K562 (cell line): Measurements from ENCODE around the gene ZNF552. TPM values are rescaled to one million over a fixed set of nuclear protein-coding genes. Genes with fewer than 3 reads are reported as not detected.
"Not testable (repeated sequence)": the region's sequence is repeated elsewhere in the genome, so short reads cannot be mapped to it uniquely, and the experiment has no call there.

Experiments
- ATAC-seq: fragments of 200-7000 bp; cut with Tn5 transposase; 3 replicates; pipeline ENCODE4 v1.9.1; 2020; ENCODE audit warnings: moderate library complexity
- BruUV-seq: library from RNA; stranded (reverse); fragments of 400-500 nt; replicated peaks from 2 replicates; lab custom pipeline; 2021; lab: Mats Ljungman, UMichigan
- CTCF ChIA-PET: fragments of 300-600 bp; formaldehyde crosslinking; extraction: SDS; loops from one replicate; lab custom pipeline; 2021; ENCODE audit warnings: low intra/inter-chr PET ratio; lab: Yijun Ruan, JAX
- POLR2A ChIA-PET: fragments of 300-600, 350-650 bp; sonication (Branson Sonifier 250); formaldehyde crosslinking; extraction: SDS; loops from one replicate; lab custom pipeline; 2021; ENCODE audit warnings: antibody characterized with exemption, inconsistent platforms; lab: Yijun Ruan, JAX
- DNase-seq, 4 experiments: peaks; one replicate each; pipeline versions ENCODE4 v3.0.0 to v3.0.0-alpha.2; 2011 to 2018; ENCODE audit warnings: low spot score in 3 of 4, mixed read lengths in 3 of 4; ENCODE audit errors: extremely low read depth in 1 of 4
- FAIRE-seq: peaks from 2 replicates; lab custom pipeline; 2011; peaks lifted over from hg19 to GRCh38; lab: Jason Lieb, UNC
- H2AFZ ChIP-seq: 2 replicates; pipeline ENCODE4 v1.6.0; 2011; ENCODE audit warnings: low read depth, low read length, control low read depth, inconsistent platforms
- H3K27ac ChIP-seq: fragments of 200-600 bp; 3 replicates; pipeline ENCODE4 v1.8.0; 2011; ENCODE audit warnings: low read depth, mild to moderate bottlenecking, control low read depth, inconsistent platforms, low read length, moderate library complexity, mixed read lengths; ENCODE audit errors: extremely low read depth
- H3K27me3 ChIP-seq, 2 experiments: fragments of 300-600 bp in 1 of 2; 2 replicates in 1 of 2; 3 replicates in 1 of 2; pipeline versions ENCODE4 v1.6.0 to v1.8.0; 2011; ENCODE audit warnings: inconsistent platforms in 2 of 2, low read length in 2 of 2, mild to moderate bottlenecking in 1 of 2, mixed read lengths in 1 of 2, moderate library complexity in 1 of 2; ENCODE audit not compliant: control insufficient read depth in 2 of 2, insufficient read depth in 2 of 2
- H3K36me3 ChIP-seq: fragments of 300-600 bp; 3 replicates; pipeline ENCODE4 v1.8.0; 2011; ENCODE audit warnings: mild to moderate bottlenecking, low read length, inconsistent platforms; ENCODE audit not compliant: control insufficient read depth, insufficient read depth
- H3K4me1 ChIP-seq, 2 experiments: fragments of 200-600 bp in 1 of 2; replicated peaks in 1 of 2; 2 replicates in 1 of 2; 3 replicates in 1 of 2; pipeline versions ENCODE4 v1.5.1 to v1.8.0; 2011; ENCODE audit warnings: inconsistent platforms in 2 of 2, low read length in 2 of 2, mild to moderate bottlenecking in 1 of 2, mixed read lengths in 1 of 2, moderate library complexity in 1 of 2; ENCODE audit not compliant: control insufficient read depth in 2 of 2, insufficient read depth in 2 of 2
- H3K4me2 ChIP-seq: 2 replicates; pipeline ENCODE4 v1.6.1; 2011; ENCODE audit warnings: low read length, control low read depth, inconsistent platforms, mixed read lengths; ENCODE audit not compliant: insufficient read depth
- H3K4me3 ChIP-seq: fragments of 200-600 bp; sonication (generic), shearing (Covaris generic); 2 replicates; pipeline ENCODE4 v1.5.1; 2016; ENCODE audit warnings: control low read depth, inconsistent platforms
- H3K79me2 ChIP-seq: fragments of 200-600 bp; 3 replicates; pipeline ENCODE4 v1.8.0; 2011; ENCODE audit warnings: low read length, inconsistent platforms; ENCODE audit not compliant: control insufficient read depth, insufficient read depth
- H3K9ac ChIP-seq, 2 experiments: 2 replicates each; pipeline versions ENCODE4 v1.6.0 to v1.6.1; 2011; ENCODE audit warnings: low read depth in 2 of 2, low read length in 2 of 2, control low read depth in 1 of 2, inconsistent platforms in 1 of 2, mild to moderate bottlenecking in 1 of 2, mixed read lengths in 1 of 2; ENCODE audit not compliant: insufficient read depth in 1 of 2
- H3K9me1 ChIP-seq: one replicate; pipeline ENCODE4 v1.6.0; 2011; ENCODE audit warnings: inconsistent platforms, mild to moderate bottlenecking, low read length, moderate library complexity; ENCODE audit not compliant: control insufficient read depth, insufficient read depth
- H3K9me3 ChIP-seq: replicated peaks from 2 replicates; pipeline ENCODE4 v1.5.1; 2011; ENCODE audit warnings: low read depth, low read length, inconsistent platforms; ENCODE audit not compliant: control insufficient read depth, insufficient read depth
- H4K20me1 ChIP-seq: replicated peaks from 2 replicates; pipeline ENCODE4 v1.6.1; 2011; ENCODE audit warnings: low read length, inconsistent platforms, mixed read lengths; ENCODE audit not compliant: control insufficient read depth, insufficient read depth
- MEIS2 ChIP-seq: fragments of 450-650 bp; IDR thresholded peaks from 2 replicates; pipeline ENCODE4 v1.6.1; 2014; ENCODE audit warnings: mild to moderate bottlenecking; ENCODE audit not compliant: partially characterized antibody
- PRDM10 ChIP-seq: fragments of 450-650 bp; IDR thresholded peaks from 2 replicates; pipeline ENCODE4 v1.6.1; 2018; ENCODE audit not compliant: partially characterized antibody
- WGBS: fragments of 100-300 bp; shearing (Covaris generic); methylation state at CpG from one replicate; pipeline ENCODE4 v1.1.6; 2016; ENCODE audit warnings: low coverage, mixed read lengths; ENCODE audit not compliant: insufficient coverage; ENCODE audit errors: missing lambda C conversion rate; 5-methylcytosine and 5-hydroxymethylcytosine counted together
- in situ Hi-C: fragments of 300-500 bp; cut with MboI; formaldehyde crosslinking; loops from 4 replicates; pipeline ENCODE4 v1.15.0; 2018; ENCODE audit warnings: inconsistent platforms, mixed read lengths
- intact Hi-C: fragments of 100-400 bp; cut with micrococcal nuclease; formaldehyde crosslinking; loops from 2 replicates; pipeline ENCODE4 v1.14.2; 2022
- polyA plus RNA-seq, 8 experiments: library from polyadenylated mRNA; depleted of rRNA in 4 of 8; stranded (reverse) in 5 of 8; unstranded in 3 of 8; fragments of >200 nt; fragmentation: Nextera tagmentation in 2 of 8; fragmentation: Illumina TruSeq in 1 of 8; extraction: Ambion mirVana in 2 of 8; extraction: Trizol in 1 of 8; gene quantifications; 2 replicates each; pipeline versions ENCODE4 v1.2.1 to v1.2.3, GENCODE V29; 2011 to 2014; ENCODE audit warnings: inconsistent platforms in 1 of 8, missing spikeins in 1 of 8
- total RNA-seq, 7 experiments: library from RNA; depleted of rRNA in 6 of 7; stranded (reverse); fragments of >200 nt in 6 of 7; fragmentation: Illumina TruSeq in 2 of 7; extraction: Trizol in 2 of 7; gene quantifications; 2 replicates each; pipeline versions ENCODE4 v1.2.1 to v1.2.3, GENCODE V29; 2011 to 2021; ENCODE audit warnings: low replicate concordance in 1 of 7

Gene ZNF552
- total and polyA plus RNA-seq, 9 of the 15 experiments (the other 6 are each of a cell fraction or from before 2014, with no cell fraction given) = 4.4 to 12.4 (median 8.5) TPM

DNA sequence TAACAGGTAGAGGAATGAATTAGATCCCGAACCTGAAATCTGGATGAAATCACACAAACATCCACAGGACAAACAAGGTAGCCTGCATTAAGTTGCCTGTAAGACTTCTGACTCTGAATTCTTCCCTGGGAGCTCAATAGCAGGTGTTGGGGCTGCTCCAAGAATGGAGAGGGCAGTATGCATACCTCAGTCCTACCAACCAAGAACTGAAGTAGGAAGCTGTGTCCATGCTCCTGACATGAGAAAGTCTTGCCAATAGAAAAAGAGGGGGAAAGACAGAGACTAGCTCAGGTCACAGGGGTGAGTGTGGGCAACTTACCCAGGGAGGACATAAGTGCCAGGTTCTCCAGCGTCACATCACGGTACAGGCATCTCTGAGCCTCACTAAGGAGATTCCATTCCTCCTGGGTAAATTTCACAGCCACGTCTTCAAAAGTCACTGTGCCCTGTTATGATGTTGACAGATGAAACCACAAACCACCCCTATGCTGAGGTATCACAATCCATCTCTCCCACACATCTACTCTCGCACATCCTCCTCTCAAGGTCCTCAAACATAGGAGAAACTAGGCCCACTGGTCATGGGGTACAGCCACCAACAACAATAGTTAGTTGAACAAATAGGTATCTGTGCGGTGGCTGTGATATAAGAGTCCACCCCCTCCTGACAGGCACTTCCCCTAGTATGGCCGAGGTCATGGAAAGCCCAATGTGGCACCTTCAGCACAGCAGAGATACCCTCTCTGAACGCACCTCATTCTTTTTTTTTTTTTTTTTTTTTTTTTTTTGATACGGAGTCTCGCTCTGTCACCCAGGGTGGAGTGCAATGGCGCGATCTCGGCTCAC lies 1.5 kb downstream of the ZNF552 start:
- WGBS = 76% methylated on average over 6 of the region's 13 CpGs
- H3K9ac ChIP-seq, ATAC-seq, CTCF ChIA-PET, BruUV-seq, H4K20me1 ChIP-seq, H3K27me3 ChIP-seq, H3K9me3 ChIP-seq, in situ Hi-C loops, H3K27ac ChIP-seq, FAIRE-seq, H3K9me1 ChIP-seq, intact Hi-C loops, POLR2A ChIA-PET, H2AFZ ChIP-seq, DNase-seq: not testable (repeated sequence)
- Histone ChIP-seq H3K4me2 (peak overlapping the region; percentile 80), H3K4me1 (peaks cover 7 to 16% of the 10 kb centered on the region in 2 experiments; a peak in 4 of 5 replicates), H3K36me3 (peaks cover 37% of the 10 kb centered on the region), H3K79me2 (peaks cover 22% of the 10 kb centered on the region), H3K4me3 (peak overlapping the region; percentile 60)
- TF ChIP-seq MEIS2 = peak; percentile 27
- peak; percentile 85 for TF ChIP-seq PRDM10
